GM21825 (cell line): ENCODE measurements around the gene CD68.
"Not testable (repeated sequence)": the region's sequence is repeated elsewhere in the genome, so short reads cannot be mapped to it uniquely, and the experiment has no call there.

Experiments used
- ATAC-seq: cut with Tn5 transposase; IDR thresholded peaks from one replicate; pipeline ENCODE4 v1.9.1; 2021; ENCODE audit warnings: mild to moderate bottlenecking, moderate library complexity; ENCODE audit not compliant: unreplicated experiment

CD68 gene

DNA sequence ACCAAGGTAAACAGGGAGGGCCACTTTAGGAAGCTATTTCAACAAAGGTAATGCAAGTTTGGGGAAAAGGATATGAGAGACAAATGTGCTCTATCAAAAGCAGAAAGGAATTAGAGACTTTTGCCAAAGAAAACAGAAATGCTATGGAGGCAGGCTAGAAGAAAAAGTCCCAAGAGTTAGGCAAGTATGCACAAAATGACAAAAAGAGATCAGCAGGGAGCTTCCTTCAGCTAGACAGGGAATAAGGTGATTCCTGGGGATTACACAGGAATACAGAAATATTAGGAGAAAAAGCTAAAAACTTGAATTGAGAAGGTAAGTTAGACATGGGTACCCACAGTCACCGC is 32.8 kb downstream of the CD68 start:
- no peak for ATAC-seq

DNA sequence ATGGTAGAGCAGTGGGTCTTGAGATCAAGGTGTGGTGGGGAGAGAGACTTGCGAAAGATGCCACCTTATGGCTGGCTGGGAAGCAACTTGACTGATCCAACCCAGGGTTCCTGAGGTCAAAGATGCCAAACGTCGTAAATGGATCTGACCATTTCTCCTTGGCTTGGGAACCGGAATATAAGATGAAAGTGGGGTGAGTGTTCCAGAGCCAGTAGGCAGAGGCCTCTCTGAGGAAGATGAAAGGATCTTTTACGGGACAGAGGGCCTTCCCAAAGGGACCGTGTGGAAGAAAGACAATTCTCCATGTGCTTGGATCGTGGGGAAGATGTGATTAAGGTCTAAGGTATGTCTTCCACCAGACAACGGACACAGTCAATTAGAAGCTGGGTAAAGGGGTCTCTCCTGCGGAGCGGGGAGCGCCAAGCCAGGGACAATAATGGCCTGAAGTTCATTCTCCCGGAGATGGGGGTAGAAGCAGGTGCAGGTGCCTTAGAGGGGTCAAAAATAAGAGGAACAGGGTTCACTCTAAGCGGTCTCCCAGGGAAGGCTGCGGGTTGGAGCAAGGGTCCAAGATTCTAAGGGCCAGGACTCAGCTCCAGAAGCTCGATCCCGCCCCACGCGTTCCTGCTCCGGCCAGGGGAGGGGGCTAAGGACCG is 34.5 kb downstream of the CD68 start:
- no peak for ATAC-seq

DNA sequence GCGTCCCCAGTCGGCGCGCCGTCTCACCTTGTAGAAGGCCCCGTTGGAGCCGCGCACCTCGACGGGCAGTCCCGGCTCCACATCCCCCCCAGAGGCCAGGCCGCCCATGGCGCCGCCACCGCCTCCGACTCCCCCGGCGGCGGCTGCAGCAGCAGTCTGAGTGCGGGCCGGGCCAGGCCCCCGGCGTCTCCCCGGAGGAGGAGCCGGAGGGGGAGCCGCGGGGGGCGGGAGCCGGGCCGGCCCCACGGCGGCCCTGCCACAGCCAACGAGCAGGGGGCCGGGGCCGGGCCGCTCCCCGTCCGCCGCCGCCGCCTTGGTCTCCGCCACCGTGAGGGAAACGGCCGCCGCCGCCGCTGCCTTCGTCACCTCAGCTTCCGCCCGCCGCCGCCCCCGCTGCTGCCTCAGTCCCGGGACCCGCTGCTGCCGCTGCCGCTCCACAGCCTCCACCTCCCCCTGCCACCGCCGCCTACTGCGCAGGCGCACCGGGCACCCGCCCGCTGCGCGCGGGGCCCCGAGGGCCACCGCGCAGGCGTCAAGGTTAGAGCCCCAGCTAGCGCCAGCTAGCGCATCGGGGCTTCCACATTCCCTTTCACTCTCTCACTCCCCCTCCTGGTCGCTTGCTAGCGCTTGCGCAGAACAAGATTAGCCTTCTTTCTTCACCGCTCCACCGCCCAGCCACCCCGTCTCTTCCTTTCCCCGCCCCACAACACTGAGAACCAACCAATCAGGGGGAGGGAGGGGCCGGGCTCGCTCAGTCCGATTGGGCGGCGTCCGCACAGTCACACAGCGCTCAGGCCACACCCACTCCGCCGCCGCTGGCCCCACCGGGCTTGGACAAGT is 35.2 kb downstream of the CD68 start, which contains the start of gene FXR2:
TSS of gene FXR2 (minus strand) at position 473 of the 840 bp plus-strand sequence. CDS start at position 108, 365 bp downstream.
- ATAC-seq = peak; percentile 77

DNA sequence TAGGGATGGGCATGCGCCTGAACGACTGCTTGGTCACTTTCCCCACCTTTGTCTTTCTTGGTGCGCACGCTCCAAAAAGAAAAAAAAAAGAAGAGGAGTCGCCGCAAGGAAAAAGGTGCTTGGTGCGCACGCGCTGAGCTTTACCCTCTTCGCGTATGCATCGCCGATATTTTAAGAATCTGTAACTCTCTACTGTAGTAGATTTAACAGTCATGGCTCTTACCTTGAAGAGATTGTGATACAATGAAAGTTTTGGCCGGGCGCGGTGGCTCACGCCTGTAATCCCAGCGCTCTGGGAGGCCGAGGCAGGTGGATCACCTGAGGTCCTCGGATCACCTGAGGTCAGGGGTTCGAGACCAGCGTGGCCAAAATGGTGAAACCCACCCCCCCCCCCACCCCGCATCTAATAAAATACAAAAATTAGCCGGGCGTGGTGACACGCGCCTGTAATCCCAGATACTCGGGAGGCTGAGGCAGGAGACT is 35.9 kb downstream of the CD68 start:
- no peak for ATAC-seq

DNA sequence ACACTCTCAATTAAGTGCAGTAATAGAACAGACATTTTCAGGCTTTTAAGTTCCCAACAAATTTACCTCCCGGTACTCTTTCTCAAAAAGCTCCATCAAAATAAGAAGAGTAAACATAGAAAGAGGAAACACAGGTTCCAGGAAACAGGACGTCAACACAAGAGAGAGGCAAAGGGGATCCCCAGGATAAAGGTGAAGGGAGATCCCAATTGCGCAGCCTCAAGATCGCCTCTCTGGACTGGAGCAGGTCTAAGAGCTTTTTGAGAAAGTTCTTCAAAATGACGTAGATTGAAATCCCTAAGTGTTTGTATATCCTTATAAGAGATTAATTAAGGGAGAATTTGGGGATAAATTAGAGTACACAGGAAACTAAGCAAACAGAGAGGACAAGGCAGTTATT is 39.2 kb downstream of the CD68 start:
- ATAC-seq = no peak

DNA sequence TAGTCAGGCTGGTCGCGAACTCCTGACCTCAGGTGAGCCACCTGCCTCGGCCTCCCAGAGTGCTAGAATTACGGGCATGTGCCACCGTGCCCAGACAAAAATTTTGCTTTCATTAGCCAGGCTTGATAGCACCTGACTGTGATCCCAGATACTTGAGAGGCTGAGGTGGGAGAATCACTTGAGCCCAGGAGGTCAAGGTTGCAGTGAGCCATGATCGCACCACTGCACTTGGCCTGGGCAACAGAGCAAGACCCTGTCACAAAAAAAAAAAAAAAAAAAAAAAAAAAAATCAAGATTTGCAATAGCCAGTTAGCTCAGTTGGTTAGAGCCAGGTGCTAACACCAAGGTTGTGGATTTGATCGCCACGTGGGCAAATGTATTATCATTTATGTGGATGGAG is 41.4 kb downstream of the CD68 start:
- no peak for ATAC-seq

DNA sequence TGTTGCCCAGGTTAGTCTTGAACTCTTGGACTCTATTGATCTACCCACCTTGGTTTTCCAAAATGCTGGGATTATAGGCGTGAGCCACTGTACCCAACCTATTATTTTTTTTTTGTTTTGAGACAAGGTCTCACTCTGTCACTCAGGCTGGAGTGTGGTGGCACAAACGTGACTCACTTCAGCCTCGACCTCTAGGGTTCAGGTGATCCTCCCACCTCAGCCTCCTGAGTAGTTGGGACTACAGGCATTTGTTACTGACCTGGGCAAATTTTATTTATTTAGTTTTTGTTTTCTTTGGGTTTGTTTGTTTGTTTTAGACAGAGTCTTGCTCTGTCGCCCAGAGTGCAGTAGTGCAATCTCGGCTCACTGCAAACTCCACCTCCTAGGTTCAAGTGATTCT is 44.2 kb downstream of the CD68 start:
- no peak for ATAC-seq

DNA sequence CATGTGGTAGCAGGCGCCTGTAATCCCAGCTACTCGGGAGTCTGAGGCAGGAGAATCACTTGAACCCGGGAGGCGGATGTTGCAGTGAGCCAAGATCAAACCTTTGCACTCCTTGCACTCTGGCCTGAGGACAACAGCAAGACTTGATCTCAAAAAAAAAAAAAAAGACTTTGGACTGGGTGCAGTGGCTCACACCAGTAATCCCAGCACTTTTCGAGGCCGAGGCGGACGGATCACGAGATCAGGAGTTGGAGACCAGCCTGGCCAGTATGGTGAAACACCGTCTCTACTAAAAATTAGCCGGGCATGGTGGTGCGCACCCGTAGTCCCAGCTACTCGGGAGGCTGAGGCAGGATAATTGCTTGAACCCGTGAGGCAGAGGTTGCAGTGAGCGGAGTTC is 46.3 kb downstream of the CD68 start:
- not testable (repeated sequence) for ATAC-seq

DNA sequence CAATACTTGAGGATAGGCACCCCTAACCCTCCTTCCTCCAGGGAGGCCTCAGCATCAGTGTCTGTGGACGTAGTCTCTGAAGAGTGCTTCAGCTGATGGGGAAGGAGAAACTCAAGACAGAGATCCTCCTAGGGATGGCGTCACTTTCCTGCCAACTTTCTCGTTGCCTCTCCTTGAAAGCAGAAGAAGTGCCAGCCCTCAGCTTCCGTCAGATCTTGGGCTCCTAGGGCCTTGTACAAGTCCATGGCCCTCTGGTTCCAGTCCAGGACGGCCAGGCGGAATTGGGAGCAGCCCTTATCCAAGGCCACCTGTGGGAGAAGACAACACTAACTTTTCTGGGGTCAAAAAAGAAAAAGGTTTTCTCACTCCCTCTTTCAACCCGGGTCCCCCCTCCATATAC is 46.9 kb downstream of the CD68 start:
- no peak for ATAC-seq

DNA sequence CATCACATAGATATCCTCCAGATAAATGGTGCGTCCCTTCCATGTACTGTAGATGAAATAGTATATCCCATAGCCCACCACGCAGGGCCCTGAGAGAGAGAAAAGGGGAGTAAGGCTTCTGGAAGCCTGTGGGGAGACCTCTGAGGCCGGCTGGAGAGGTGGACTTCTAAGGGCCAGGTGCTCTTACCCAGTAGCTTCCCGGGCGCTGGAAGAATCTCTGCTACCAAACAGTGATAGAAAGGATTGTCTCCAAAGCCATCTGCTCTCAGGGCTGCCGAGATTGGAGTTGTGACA is 47.5 kb downstream of the CD68 start:
- ATAC-seq = no peak

DNA sequence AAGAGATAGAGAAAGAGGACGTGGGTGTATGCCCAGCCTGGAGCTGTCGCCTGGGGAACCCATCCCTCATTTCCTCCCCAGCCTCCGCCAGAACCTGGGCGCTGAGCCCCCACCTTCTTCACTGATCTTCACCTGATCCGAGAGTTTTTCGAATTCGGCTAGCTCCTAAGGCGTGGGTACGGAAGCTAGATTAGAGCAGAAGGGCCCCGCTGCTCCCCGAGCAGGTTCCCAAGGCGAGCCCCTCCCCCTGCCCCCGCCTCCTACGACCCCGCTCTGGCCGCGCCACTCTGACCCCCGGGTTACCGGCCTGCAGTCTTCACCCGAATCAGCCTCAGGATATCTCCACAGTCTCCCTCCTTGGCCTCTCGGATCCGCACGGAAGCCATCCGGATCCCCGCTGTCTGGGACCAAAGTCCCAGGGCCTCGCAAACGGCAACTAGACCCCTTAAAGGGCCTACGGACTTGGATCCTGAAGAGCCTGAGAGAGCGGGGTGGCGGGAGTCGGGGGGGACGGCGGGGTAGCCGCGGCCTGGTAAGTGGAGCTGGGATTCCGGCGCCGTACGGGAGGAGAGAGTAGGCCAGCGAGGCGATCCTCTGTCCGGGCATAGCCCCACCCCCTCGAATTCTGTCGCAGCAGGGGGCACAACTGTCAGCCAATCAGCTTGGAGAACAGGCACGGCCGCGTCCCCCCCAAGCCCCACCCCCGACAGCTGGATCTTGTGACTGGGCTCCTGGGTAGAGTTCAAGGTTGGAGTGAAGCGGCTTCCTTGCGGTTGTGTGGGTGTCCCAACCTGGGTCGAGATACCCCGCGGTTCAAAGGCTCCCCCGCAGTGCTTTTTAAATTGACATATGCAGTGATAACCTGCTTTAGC is 48.0 kb downstream of the CD68 start, which contains the start of gene SAT2:
TSS of gene SAT2 (minus strand) at position 572 of the 872 bp plus-strand sequence. CDS start at position 386, 186 bp downstream.
- peak; percentile 75 for ATAC-seq

DNA sequence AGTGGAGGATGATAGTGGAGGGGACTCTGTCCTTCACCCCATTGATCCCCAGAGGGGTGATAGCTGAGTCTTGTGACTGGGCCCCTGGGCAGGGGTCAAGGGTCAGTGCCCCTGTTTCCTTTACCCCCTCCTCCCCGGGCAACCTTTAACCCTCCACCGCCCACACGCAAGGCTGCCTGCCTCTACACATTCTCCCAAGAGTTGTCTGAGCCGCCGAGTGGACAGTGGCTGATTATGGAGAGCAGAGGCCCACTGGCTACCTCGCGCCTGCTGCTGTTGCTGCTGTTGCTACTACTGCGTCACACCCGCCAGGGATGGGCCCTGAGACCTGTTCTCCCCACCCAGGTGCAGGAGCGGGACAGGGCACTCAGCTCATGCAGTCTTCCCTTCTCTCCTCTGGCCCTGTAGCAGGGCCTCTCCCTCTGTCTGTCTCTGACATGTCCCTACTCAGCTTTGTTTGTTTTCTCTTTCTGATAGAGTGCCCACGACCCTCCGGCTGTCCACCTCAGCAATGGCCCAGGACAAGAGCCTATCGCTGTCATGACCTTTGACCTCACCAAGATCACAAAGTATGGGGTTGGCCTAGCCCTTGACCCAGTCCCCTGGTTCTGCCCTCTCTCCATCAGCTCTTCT is 50.6 kb downstream of the CD68 start, which contains the start of gene SHBG:
TSS of gene SHBG (plus strand) at position 197 of the 633 bp plus-strand sequence. CDS start at position 235, 38 bp downstream.
- ATAC-seq = no peak
